ENCODE results near the gene ATAD3B.

- TF ChIP-seq FOXK1 (CRISPR knock-in tag; IDR thresholded peaks at IDR 0.05): no peak
- no peak for TF ChIP-seq CTCF (IDR thresholded peaks at IDR 0.05)
- TF ChIP-seq CBFB (CRISPR knock-in tag; IDR thresholded peaks at IDR 0.05; ENCODE audit: low read depth): no peak
- TF ChIP-seq NR1H2 (CRISPR knock-in tag; IDR thresholded peaks at IDR 0.05): no peak
- no peak for TF ChIP-seq ZBTB21 (CRISPR knock-in tag; IDR thresholded peaks at IDR 0.05; ENCODE audit: borderline replicate concordance)
- no peak for TF ChIP-seq MYBL2 (CRISPR knock-in tag; IDR thresholded peaks at IDR 0.05)
These were observed 22.3 kb upstream of the ATAD3B start, which contains the start of gene ATAD3C for GRCh38 chr1:1449099-1449739.

All from WTC11 (cell line).